ENCODE data around the gene SAMD7.
A peak's percentile ranks its signal among the peaks of the same experiment; 100 is the strongest.

SAMD7 gene

DNA sequence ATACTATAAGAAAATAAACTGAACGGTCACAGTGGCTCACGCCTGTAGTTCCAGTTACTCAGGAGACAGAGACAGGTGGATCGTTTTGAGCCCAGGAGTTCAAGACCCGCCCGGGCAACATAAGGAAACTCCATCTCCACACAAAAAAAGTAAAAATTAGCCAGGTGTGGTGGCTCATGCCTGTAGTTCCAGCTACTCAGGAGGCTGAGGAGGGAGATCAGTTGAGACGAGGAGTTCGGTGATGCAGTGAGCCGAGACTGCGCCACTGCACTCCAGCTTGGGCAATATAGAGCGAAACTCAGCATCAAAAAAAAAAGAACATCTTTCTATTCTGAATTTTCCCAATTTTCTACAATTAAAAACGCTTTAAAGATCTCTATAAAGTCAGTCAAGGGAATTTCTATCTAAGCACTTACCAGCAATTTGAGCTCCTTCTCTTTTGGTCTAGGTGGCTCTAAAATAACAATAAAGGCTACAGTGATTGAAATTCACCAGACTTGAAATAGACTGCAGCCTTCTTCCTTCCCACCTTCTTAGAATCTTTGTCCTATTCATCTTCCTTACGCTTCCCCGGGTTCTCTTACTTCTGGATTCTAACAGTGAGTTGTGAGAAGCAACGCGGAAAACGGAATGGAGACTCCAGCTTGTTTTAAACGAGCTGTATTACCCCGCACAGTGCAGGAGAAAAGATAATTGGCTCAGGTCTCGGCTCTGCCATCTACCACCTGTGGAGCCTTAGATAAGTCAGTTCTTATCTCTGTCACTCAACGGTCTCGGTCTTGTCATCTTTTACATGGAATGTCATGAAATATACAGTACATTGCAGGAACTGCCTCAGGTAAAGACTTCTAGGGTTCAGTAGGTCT, 54.4 kb downstream of the SAMD7 start:
- peak overlapping the region; percentile 83 for H3K4me3 ChIP-seq (replicated peaks; ENCODE audit: low read depth, low read length)
- no peak for TF ChIP-seq CTCF (IDR thresholded peaks at IDR 0.05; ENCODE audit: low read length, missing control alignments)
- DNase-seq (ENCODE audit: low read depth), result peak; percentile 9

DNA sequence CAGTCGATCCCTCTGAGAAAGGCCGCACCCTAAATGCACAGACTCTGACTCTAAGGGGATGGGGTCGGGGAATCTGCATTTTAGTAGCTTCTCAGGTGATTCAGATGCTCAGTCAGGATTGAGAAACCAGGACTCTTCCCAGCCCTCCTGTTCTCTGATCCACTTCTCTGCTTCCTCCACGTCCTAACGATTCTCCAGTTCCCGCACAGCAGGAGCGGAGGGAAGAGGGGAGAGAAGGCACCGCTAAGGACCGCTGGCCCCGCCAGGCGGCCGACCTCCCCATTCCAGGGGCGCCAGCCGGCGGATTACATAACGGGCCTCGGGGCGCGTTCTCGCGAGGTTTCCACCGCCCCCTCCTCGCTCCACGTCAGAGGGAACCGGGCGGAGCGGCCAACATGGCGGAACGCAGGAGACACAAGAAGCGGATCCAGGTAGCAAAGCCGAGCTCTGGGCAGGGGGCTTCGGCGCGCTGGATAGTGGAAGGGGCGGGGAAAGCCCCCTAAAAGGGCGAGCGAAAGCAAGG, 55.1 kb downstream of the SAMD7 start, which contains the start of gene SEC62:
Gene SEC62, plus strand, starts transcription at position 380 of the 523 bp plus-strand sequence. Its CDS starts 16 bp downstream, at position 396.
- DNase-seq (ENCODE audit: low read depth), result peak; percentile 93
- TF ChIP-seq CTCF (IDR thresholded peaks at IDR 0.05; ENCODE audit: low read length, missing control alignments), result peak; percentile 34
- H3K4me3 ChIP-seq (replicated peaks; ENCODE audit: low read depth, low read length), result peak within 1 kb of the TSS; percentile 83

DNA sequence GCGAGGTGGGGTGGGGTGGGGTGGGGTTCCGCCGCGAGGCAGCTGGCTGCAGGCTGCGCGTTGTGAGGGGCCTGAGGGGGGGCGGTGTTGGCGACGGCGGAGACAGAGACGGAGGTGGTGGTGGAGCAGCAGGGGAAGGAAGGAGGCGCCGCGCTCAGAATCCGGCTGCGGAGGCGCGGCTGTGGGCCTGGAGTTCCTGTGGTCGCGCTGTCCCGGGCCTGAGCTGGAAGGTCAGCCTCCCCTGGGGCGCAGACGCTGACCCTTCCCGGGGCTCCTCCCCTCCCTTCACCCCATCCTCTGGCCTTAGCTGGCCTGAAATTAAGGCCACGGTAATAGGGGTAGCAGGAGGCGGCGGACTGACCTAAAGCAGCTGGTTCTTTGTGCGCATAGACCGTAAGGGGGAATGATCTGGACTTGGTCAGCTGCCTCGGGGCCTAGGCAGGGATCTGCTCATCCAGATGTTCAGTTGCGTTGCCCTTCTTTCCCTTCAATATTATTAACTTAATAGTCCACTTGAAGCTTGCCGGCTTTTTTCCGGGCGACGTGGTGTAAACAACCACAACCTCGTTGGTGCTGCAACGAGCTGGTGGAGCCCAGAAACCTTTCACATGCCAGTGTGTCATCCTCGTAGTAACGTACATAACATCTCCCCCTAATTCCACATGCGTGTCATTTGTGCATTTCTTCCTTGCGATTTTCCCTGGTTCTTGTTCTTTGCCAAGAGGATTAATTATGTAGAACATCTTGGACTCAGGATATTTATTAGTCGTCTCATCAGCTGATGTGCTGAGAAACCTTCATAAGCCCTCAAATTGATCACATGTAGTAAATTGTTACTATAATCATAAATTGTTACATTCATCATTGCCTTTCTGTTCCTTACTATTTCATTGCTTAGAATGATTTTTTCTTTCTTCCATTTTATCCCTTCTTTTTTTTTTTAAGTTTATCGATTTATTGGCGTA, 55.9 kb downstream of the SAMD7 start:
- peak overlapping the region; percentile 83 for H3K4me3 ChIP-seq (replicated peaks; ENCODE audit: low read depth, low read length)
- DNase-seq (ENCODE audit: low read depth), result peak; percentile 48
- no peak for TF ChIP-seq CTCF (IDR thresholded peaks at IDR 0.05; ENCODE audit: low read length, missing control alignments)

- no peak for DNase-seq (ENCODE audit: low read depth)
- H3K4me3 ChIP-seq (replicated peaks; ENCODE audit: low read depth, low read length), result peak overlapping the region; percentile 83
- no peak for TF ChIP-seq CTCF (IDR thresholded peaks at IDR 0.05; ENCODE audit: low read length, missing control alignments)
These were observed 57.0 kb downstream of the SAMD7 start for GRCh38 chr3:169968224-169968885.

DNA sequence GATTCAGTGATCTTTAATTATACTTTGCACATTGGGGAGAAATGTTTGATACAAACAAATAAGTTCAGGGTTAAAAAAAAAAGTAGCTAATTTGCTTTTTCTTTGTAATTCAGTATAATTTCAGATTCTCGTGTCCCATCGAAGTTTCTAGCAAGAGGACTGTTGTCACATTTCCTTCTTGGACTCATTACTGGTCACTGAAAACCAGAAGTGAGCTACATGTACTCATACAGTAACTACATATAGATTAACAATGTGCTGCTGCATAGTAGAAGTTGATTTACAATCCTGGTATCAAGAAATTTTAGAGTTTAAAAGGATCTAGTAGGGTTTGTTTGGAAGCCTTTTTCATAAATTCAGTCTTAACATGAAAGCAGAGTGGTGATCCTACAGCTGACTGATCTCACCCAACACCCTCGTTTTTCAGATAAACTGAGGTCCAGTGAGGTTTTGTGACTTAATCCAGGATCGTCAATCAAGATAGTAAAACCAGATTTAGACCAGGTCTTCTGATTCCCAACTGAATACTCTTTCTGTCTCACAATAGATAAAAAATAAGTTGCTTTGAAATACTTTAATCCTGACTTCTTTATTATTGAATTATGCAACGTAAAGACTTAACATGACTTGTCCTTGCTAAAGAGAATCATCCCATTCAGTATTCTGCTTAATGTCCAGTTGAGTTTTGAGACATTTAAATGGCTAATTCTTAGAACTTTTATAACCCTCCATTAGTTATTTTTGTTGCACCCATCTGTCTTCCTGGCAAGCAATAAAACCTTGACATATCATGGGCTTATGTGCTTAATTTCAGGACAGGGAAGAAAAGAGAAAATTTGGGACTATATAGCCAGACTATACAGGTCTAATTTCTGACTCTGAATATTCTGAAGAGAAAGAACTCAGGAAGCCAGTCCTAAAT, 58.1 kb downstream of the SAMD7 start:
- no peak overlapping the region for H3K4me3 ChIP-seq (replicated peaks; ENCODE audit: low read depth, low read length)
- DNase-seq (ENCODE audit: low read depth), result no peak
- TF ChIP-seq CTCF (IDR thresholded peaks at IDR 0.05; ENCODE audit: low read length, missing control alignments), result no peak

Data from fibroblast of pulmonary artery (primary cell).